HUES64 (cell line): Measurements from ENCODE around the gene LDLRAD4.
"Not testable (repeated sequence)": the region's sequence is repeated elsewhere in the genome, so short reads cannot be mapped to it uniquely, and the experiment has no call there.

Source experiments
- H3K27ac ChIP-seq: 2 replicates; pipeline ENCODE4 v1.7.0; 2013; ENCODE audit warnings: low read depth, low read length, inconsistent platforms
- H3K27me3 ChIP-seq: 2 replicates; pipeline ENCODE4 v1.6.1; 2013; ENCODE audit warnings: mild to moderate bottlenecking, low read length; ENCODE audit not compliant: insufficient read depth
- H3K36me3 ChIP-seq: 2 replicates; pipeline ENCODE4 v1.6.1; 2013; ENCODE audit warnings: mild to moderate bottlenecking, low read length; ENCODE audit not compliant: insufficient read depth
- H3K4me1 ChIP-seq: 2 replicates; pipeline ENCODE4 v1.6.1; 2013; ENCODE audit warnings: mild to moderate bottlenecking, low read length, moderate library complexity; ENCODE audit not compliant: insufficient read depth
- H3K4me3 ChIP-seq: 2 replicates; pipeline ENCODE4 v1.5.1; 2013; ENCODE audit warnings: mild to moderate bottlenecking, low read length, moderate library complexity
- H3K9ac ChIP-seq: 2 replicates; pipeline ENCODE4 v1.6.1; 2013; ENCODE audit warnings: mild to moderate bottlenecking, low read depth, low read length
- H3K9me3 ChIP-seq: 2 replicates; pipeline ENCODE4 v1.6.1; 2013; ENCODE audit warnings: low read depth, low read length; ENCODE audit not compliant: insufficient read depth
- WGBS: fragments of 150-250, 120-280 bp; methylation state at CpG from one replicate; pipeline ENCODE4 v1.1.7; 2013; ENCODE audit warnings: missing lambda C conversion rate; 5-methylcytosine and 5-hydroxymethylcytosine counted together

Gene LDLRAD4

DNA sequence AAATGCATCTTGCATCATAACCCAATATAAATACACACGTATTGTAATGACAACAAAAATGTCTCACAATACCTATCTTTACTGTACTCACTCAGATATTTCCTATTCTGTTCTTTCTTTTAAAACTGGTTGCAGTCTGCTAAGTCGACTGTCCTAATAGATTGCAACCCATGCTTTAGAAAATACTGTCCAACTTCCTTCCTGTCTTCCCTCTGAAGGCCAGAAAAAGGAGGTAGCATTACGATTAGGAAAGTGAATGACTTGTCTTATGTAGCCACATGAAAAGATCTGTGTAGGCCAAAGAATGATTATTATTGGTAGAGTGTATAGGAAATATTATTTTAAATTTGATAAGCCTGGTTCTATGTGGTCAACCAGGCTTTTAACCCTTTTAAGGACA is 373.7 kb downstream of the LDLRAD4 start:
- no peak overlapping the region for H3K4me3 ChIP-seq
- H3K36me3 ChIP-seq: no peaks in the 10 kb centered on the region
- H3K27ac ChIP-seq: no peak overlapping the region
- no peaks in the 10 kb centered on the region for H3K27me3 ChIP-seq
- peaks cover 15% of the 10 kb centered on the region for H3K9me3 ChIP-seq
- 92% methylated on average over 3 of the region's 3 CpGs for WGBS
- H3K9ac ChIP-seq: no peak overlapping the region
- no peaks in the 10 kb centered on the region for H3K4me1 ChIP-seq

DNA sequence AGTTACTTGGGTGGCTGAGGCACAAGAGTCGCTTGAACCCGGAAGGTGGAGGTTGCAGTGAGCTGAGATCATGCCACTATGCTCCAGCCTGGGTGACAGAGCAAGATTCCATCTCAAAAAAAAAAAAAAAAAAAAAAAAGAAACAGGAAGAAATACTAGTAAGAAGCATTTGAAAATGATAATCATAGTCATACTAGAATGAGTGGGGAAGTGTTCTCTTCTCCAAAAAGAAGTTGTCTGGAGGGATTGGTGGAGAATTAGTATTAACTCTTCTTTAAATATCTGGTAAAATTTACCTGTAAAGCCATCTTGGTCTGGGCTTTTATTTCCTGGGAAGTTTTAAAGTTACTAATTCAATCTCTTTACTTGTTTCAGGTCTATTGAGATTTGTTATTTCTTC is 376.0 kb downstream of the LDLRAD4 start:
- Histone ChIP-seq H3K4me1 (no peaks in the 10 kb centered on the region), H3K9me3 (peaks cover 26% of the 10 kb centered on the region), H3K9ac (no peak overlapping the region), H3K27me3 (no peaks in the 10 kb centered on the region), H3K36me3 (no peaks in the 10 kb centered on the region), H3K4me3 (no peak overlapping the region), H3K27ac (no peak overlapping the region)
- WGBS: 94% methylated on average over 2 of the region's 2 CpGs

DNA sequence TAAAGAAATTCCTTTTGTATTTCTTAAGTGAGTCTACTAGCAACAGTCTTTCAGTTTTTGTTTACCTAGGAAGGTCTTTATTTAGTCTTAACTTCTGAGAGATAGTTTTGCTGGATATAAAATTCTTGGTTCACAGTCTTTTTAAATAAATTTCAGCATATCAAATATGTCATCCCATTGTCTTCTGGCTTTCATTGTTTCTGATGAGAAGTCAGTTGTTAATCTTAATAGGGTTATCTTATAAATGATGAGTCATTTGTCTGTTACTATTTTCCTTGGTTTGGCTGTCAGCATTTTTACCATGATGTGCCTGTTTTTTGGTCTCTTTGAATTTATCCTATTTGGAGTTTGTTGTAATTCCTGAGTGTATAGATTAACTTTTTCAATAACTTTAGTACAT is 378.5 kb downstream of the LDLRAD4 start:
- no peak overlapping the region for H3K9ac ChIP-seq
- H3K9me3 ChIP-seq: peaks cover 26% of the 10 kb centered on the region
- no peaks in the 10 kb centered on the region for H3K4me1 ChIP-seq
- H3K27ac ChIP-seq: no peak overlapping the region
- H3K4me3 ChIP-seq: no peak overlapping the region
- H3K27me3 ChIP-seq: no peaks in the 10 kb centered on the region
- H3K36me3 ChIP-seq: no peaks in the 10 kb centered on the region

DNA sequence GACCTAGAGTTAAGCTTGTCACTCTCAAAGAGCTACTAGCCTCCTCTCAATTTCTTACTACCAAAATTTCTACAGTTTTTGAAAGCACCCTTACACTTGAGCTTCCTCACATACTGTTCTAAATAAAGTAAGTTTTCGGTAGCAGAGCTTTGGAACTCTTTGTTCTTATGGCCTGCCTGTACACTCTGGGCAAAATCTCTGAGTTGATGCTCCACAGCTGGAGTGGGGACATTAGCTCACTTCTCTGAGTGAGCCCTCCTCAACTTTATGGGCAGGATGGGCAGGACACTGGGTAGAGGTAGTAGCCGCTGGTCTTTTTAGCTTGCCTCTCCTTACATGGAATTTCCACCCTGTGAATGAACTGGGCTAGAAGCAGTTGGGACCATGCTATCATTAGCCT is 380.0 kb downstream of the LDLRAD4 start:
- no peak overlapping the region for H3K9ac ChIP-seq
- no peaks in the 10 kb centered on the region for H3K27me3 ChIP-seq
- no peak overlapping the region for H3K27ac ChIP-seq
- H3K4me3 ChIP-seq: no peak overlapping the region
- peaks cover 26% of the 10 kb centered on the region for H3K9me3 ChIP-seq
- WGBS: 94% methylated on average over 2 of the region's 2 CpGs
- H3K36me3 ChIP-seq: no peaks in the 10 kb centered on the region
- H3K4me1 ChIP-seq: no peaks in the 10 kb centered on the region

DNA sequence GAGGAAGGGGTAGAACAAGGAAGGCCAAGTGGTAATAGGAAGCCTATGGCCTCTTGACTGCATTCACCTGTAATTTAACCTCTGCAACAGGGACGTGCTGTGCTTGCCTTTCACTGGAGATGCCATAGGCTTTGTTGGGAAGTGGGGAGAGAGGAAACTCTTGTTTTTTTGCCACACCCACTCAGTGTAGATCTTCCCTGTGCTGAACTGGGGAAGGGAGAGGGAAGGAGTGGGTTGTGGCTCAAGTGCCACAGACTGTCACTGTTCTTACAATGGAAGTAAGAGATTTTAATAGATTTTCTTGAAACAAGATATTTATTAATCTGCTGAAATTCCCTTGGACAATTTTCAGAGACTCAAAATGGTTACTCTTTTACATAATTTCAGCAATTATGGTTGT is 380.5 kb downstream of the LDLRAD4 start:
- Histone ChIP-seq H3K27ac (no peak overlapping the region), H3K4me3 (no peak overlapping the region), H3K9me3 (peaks cover 26% of the 10 kb centered on the region), H3K9ac (no peak overlapping the region), H3K36me3 (no peaks in the 10 kb centered on the region), H3K4me1 (no peaks in the 10 kb centered on the region), H3K27me3 (no peaks in the 10 kb centered on the region)
- 78% methylated on average over 1 of the region's 1 CpG for WGBS

DNA sequence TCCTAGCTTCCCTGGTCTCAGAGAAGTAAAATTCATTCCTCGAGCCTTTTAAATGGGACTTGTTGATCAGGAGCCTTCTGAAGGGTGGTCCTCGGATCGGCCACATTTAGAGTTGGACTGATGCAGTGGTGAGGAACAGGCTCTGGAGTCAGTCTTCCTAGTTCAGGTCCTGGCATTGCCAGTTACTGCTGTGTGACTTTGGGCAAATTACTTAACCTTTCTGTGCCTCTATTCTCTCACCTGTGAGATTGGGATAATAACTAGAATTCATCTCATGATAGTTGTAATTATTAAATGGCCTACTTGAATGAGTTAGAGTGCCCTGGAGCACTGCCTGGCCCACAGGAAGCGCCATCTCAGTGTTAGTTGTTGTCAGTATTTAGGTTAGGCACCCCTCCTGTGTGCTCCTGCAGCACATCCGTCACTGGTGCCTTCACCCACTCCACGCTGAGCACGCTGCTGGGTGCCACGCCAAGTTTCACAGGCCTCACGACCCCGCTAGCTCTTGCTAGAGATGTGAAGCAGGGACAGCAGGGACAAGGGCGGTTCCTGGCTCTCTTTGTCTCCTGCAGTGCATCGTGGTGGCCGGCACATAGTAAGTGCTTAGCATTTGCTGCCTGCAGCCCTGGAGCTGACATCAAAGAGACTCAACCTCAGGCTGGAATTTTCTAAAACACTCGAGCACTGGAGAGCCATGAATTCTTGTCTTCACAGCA is 384.9 kb downstream of the LDLRAD4 start:
- no peaks in the 10 kb centered on the region for H3K4me1 ChIP-seq
- H3K4me3 ChIP-seq: no peak overlapping the region
- H3K36me3 ChIP-seq: no peaks in the 10 kb centered on the region
- no peak overlapping the region for H3K9ac ChIP-seq
- no peaks in the 10 kb centered on the region for H3K9me3 ChIP-seq
- 78% methylated on average over 14 of the region's 14 CpGs for WGBS
- H3K27ac ChIP-seq: no peak overlapping the region
- H3K27me3 ChIP-seq: no peaks in the 10 kb centered on the region

DNA sequence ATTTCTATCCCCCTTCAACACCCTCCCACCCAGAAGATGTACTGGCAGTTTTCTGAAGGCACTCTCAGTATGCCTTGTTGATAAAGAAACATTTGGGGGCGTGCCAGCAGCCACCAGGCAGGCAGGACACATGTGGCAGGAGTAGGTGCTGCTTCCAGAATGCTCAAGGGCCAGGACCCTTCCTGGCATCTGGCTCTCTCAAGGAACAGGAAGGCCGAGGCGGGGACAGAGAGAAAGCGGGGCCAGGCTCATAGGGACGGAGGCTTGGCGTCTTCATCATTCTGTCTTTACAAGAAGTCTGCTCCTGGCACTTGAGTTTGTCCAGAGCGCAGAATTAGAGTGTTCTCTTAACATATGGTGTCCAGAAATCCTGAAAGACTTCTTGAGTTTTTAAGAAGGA is 386.2 kb downstream of the LDLRAD4 start:
- Histone ChIP-seq H3K9me3 (no peaks in the 10 kb centered on the region), H3K9ac (no peak overlapping the region), H3K4me3 (no peak overlapping the region), H3K4me1 (no peaks in the 10 kb centered on the region), H3K27ac (no peak overlapping the region), H3K36me3 (no peaks in the 10 kb centered on the region), H3K27me3 (no peaks in the 10 kb centered on the region)
- 94% methylated on average over 7 of the region's 7 CpGs for WGBS

DNA sequence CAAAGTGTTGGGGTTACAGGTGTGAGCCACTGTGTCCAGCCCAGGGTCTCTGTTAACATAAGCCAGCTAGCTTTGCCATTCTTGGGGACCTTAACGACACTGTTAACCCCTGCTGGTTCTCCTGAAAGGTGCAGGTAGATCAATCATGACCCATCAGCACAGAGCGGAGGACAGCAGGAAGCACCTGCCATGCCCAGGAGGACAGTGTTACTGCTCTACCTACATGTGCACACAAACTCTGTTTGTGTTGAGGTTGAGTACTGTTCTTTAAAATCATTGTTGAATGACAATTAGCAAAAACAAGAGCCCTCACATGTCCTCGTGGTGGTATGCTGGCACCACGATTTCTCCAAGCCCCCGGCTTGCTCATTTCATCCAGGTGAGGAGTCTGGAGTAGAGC is 386.9 kb downstream of the LDLRAD4 start:
- H3K4me3 ChIP-seq: no peak overlapping the region
- 89% methylated on average over 5 of the region's 5 CpGs for WGBS
- H3K4me1 ChIP-seq: 0 out of 2 replicates have a peak, but pooled peaks cover under 1% of the 10 kb centered on the region
- no peaks in the 10 kb centered on the region for H3K9me3 ChIP-seq
- H3K36me3 ChIP-seq: no peaks in the 10 kb centered on the region
- peaks cover 2% of the 10 kb centered on the region for H3K27me3 ChIP-seq
- H3K27ac ChIP-seq: no peak overlapping the region
- no peak overlapping the region for H3K9ac ChIP-seq

DNA sequence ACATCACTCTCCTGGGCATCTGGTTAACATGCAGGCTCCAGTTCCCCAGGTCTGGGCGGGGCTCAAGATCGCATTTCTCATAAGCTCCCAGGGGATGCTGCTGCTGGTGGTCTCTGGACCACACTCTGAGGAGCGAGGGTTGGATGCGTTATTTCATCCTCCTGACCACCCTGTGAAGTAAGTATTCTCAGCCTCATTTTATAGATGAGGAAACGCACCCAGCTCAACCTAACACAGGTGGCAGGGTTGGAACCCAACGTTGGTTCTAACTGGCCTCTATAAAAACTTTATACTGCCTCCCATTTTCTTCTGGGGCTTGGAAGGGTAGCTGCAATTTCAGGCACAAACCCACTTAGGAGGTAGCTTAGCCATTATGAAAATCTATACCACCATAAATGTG is 387.3 kb downstream of the LDLRAD4 start:
- Histone ChIP-seq H3K36me3 (no peaks in the 10 kb centered on the region), H3K4me3 (no peak overlapping the region), H3K27ac (no peak overlapping the region), H3K4me1 (peaks cover 5% of the 10 kb centered on the region; the same call in 1 of the 2 replicates), H3K9ac (no peak overlapping the region), H3K9me3 (no peaks in the 10 kb centered on the region), H3K27me3 (peaks cover 6% of the 10 kb centered on the region)
- 85% methylated on average over 6 of the region's 6 CpGs for WGBS

DNA sequence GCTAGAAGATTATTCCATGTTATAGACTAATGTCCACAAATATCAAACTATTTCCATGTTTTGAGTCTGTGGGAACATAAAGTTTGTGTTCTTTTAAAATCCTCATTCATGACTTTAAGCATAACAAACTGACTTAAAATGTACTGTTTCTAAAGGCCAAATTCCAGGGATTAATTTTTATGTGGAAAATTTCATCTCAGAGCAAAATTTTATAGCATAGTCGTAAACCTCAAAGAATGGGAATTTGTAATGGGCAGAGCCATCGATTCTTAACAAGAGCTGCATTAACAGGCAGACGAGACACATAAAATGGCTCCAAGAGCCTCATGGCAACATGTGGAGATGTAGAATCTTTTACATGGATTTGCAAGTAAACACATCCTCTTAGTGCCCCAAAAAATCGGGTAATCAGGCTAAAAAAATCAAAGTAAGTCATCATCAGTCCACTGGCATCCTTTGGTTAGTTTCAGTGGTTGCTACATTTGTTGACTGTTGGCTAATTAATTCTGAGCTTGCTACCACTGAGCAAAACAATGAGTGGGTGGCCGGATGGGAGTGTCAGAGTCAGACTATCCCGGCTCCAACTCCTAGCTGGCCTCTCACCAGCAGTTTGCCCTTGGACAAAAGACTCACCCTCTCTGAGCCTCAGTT is 388.2 kb downstream of the LDLRAD4 start:
- H3K27me3 ChIP-seq: peaks cover 15% of the 10 kb centered on the region
- WGBS: 88% methylated on average over 6 of the region's 6 CpGs
- H3K9ac ChIP-seq: no peak overlapping the region
- no peak overlapping the region for H3K4me3 ChIP-seq
- no peaks in the 10 kb centered on the region for H3K9me3 ChIP-seq
- H3K4me1 ChIP-seq: peaks cover 13% of the 10 kb centered on the region
- no peaks in the 10 kb centered on the region for H3K36me3 ChIP-seq
- no peak overlapping the region for H3K27ac ChIP-seq

DNA sequence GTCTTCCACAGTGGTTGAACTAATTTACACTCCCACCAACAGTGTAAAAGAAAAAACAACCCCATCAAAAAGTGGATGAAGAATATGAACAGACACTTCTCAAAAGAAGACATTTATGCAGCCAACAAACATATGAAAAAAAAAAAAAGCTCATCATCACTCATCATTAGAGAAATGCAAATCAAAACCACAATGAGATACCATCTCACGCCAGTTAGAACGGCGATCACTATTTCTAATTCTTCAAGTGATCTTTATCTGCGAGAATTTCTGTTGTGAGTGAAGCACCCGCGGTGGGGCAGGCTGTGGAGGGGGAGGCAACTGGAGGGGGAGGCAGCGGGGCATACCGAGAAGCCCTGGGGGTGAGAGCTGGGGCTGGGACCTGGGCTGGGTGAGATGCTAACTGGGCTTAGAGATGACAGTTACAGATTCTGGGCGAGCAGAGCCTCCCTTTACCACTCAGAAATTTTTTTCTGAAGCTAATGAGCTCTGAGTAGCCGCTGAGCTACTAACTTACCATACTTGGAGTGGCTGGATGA is 389.5 kb downstream of the LDLRAD4 start:
- not testable (repeated sequence) for H3K9ac ChIP-seq, H3K27ac ChIP-seq, H3K36me3 ChIP-seq, H3K9me3 ChIP-seq, H3K4me3 ChIP-seq
- Histone ChIP-seq H3K27me3 (peaks cover 28% of the 10 kb centered on the region), H3K4me1 (peaks cover 13% of the 10 kb centered on the region)
- WGBS: 91% methylated on average over 10 of the region's 10 CpGs
